B cell (primary cell): Measurements from ENCODE around the gene FAM168A. TPM values are rescaled to one million over a fixed set of nuclear protein-coding genes. Genes with fewer than 3 reads are reported as not detected.

Experiments used
- ATAC-seq: fragments of 200-7000 bp; cut with Tn5 transposase; one replicate; pipeline ENCODE4 v1.10.0; 2021; ENCODE audit warnings: low read depth, mild to moderate bottlenecking, moderate number of reproducible peaks, moderate library complexity
- CTCF ChIA-PET: fragments of 350-600 bp; sonication (Branson Sonifier 250); formaldehyde crosslinking; loops from one replicate; lab custom pipeline; 2021; ENCODE audit warnings: antibody characterized with exemption, inconsistent platforms; lab: Charles Lee
- POLR2A ChIA-PET: fragments of 350-600 bp; sonication (Branson Sonifier 250); formaldehyde crosslinking; loops from one replicate; lab custom pipeline; 2021; ENCODE audit warnings: antibody characterized with exemption; lab: Charles Lee
- DNase-seq: peaks from one replicate; pipeline ENCODE4 v3.0.0; 2013
- H2AFZ ChIP-seq: 2 replicates; pipeline ENCODE4 v1.6.1; 2012; ENCODE audit warnings: mild to moderate bottlenecking, low read depth, low read length; ENCODE audit not compliant: insufficient read depth, poor library complexity, severe bottlenecking
- H3K27ac ChIP-seq, 2 donors: 1 replicate in 1 of 2; 2 replicates in 1 of 2; pipeline ENCODE4 v1.5.1; 2012 to 2013; ENCODE audit warnings: low read length in 2 of 2, mild to moderate bottlenecking in 2 of 2, moderate library complexity in 1 of 2
- H3K27me3 ChIP-seq, 4 experiments: fragments of 200-600 bp in 1 of 4; sonication (generic) in 1 of 4; replicated peaks in 1 of 4; 1 replicate in 2 of 4; 2 replicates in 2 of 4; pipeline versions ENCODE4 v1.6.1 to v1.7.0; 2013 to 2016; ENCODE audit warnings: low read length in 3 of 4, mild to moderate bottlenecking in 2 of 4, mixed read lengths in 1 of 4, moderate library complexity in 1 of 4; ENCODE audit not compliant: insufficient read depth in 4 of 4, control insufficient read depth in 3 of 4; ENCODE audit errors: control extremely low read depth in 1 of 4
- H3K36me3 ChIP-seq, 2 experiments: replicated peaks in 1 of 2; 1 replicate in 1 of 2; 2 replicates in 1 of 2; pipeline versions ENCODE4 v1.6.1 to v1.7.1; 2013; ENCODE audit warnings: low read length in 1 of 2; ENCODE audit not compliant: insufficient read depth in 2 of 2, control insufficient read depth in 1 of 2; ENCODE audit errors: control extremely low read depth in 1 of 2, extremely low read depth in 1 of 2
- H3K4me1 ChIP-seq, 2 donors: fragments of 200-600 bp in 1 of 2; sonication (generic) in 1 of 2; 1 replicate in 1 of 2; 2 replicates in 1 of 2; pipeline versions ENCODE4 v1.5.1 to v1.6.1; 2013 to 2017; ENCODE audit warnings: low read length in 2 of 2; ENCODE audit not compliant: control insufficient read depth in 2 of 2, insufficient read depth in 2 of 2
- H3K4me2 ChIP-seq: replicated peaks from 2 replicates; pipeline ENCODE3; 2012; ENCODE audit warnings: mild to moderate bottlenecking, low read depth, low read length; ENCODE audit not compliant: poor library complexity, severe bottlenecking
- H3K4me3 ChIP-seq, 5 experiments: fragments of 200-600 bp in 1 of 5; sonication (generic) in 1 of 5; 1 replicate in 3 of 5; 2 replicates in 2 of 5; pipeline versions ENCODE4 v1.5.1 to v1.7.0; 2011 to 2016; ENCODE audit warnings: low read length in 4 of 5, mild to moderate bottlenecking in 4 of 5, low read depth in 2 of 5, control low read depth in 1 of 5, moderate library complexity in 1 of 5; ENCODE audit not compliant: insufficient read depth in 1 of 5; ENCODE audit errors: control extremely low read depth in 1 of 5, extremely low read depth in 1 of 5
- H3K79me2 ChIP-seq: fragments of 200-600 bp; sonication (generic); one replicate; pipeline ENCODE4 v1.6.0; 2016; ENCODE audit warnings: low read length; ENCODE audit not compliant: control insufficient read depth, insufficient read depth
- H3K9ac ChIP-seq: fragments of 200-600 bp; sonication (generic); 2 replicates; pipeline ENCODE4 v1.6.1; 2017; ENCODE audit warnings: mild to moderate bottlenecking, low read length, moderate library complexity
- H3K9me3 ChIP-seq, 3 donors: one replicate each; pipeline versions ENCODE4 v1.6.1 to v1.7.1; 2013; ENCODE audit warnings: low read length in 2 of 3; ENCODE audit not compliant: control insufficient read depth in 2 of 3, insufficient read depth in 1 of 3; ENCODE audit errors: control extremely low read depth in 1 of 3
- H4K20me1 ChIP-seq: 2 replicates; pipeline ENCODE4 v1.6.0; 2012; ENCODE audit warnings: mild to moderate bottlenecking, low read length; ENCODE audit not compliant: insufficient read depth, control insufficient read depth, poor library complexity, severe bottlenecking
- H3K27ac Mint-ChIP-seq: one replicate; pipeline ENCODE4 v1.8.0; 2021; ENCODE audit warnings: mixed read lengths
- H3K27me3 Mint-ChIP-seq: one replicate; pipeline ENCODE4 v1.8.0; 2021; ENCODE audit warnings: mixed read lengths
- H3K4me1 Mint-ChIP-seq: one replicate; pipeline ENCODE4 v1.8.0; 2021; ENCODE audit warnings: mixed read lengths
- H3K4me3 Mint-ChIP-seq: one replicate; pipeline ENCODE4 v1.8.0; 2021; ENCODE audit warnings: mixed read lengths
- H3K9me3 Mint-ChIP-seq: one replicate; pipeline ENCODE4 v1.8.0; 2022; ENCODE audit warnings: mixed read lengths; ENCODE audit not compliant: insufficient read depth
- EZH2 ChIP-seq: IDR thresholded peaks from 2 replicates; pipeline ENCODE4 v1.6.1; 2012; ENCODE audit warnings: borderline replicate concordance, low read depth, mild to moderate bottlenecking, moderate library complexity, low read length; ENCODE audit not compliant: insufficient read depth, poor library complexity, severe bottlenecking
- WGBS: methylation state at CpG from one replicate; pipeline ENCODE4 v1.1.5; 2013; ENCODE audit warnings: missing lambda C conversion rate; ENCODE audit not compliant: insufficient coverage; 5-methylcytosine and 5-hydroxymethylcytosine counted together
- intact Hi-C: fragments of 100-400 bp; cut with micrococcal nuclease; formaldehyde crosslinking; loops from one replicate; pipeline ENCODE4 v1.10.0; 2022
- polyA plus RNA-seq: library from polyadenylated mRNA; depleted of rRNA; stranded (reverse); fragments of >200 nt; gene quantifications from 2 replicates; pipeline ENCODE4 v1.2.3, GENCODE V29; 2012
- total RNA-seq, 2 donors: library from RNA; stranded (reverse); fragments of 120-200 nt in 1 of 2; gene quantifications; 1 replicate in 1 of 2; 2 replicates in 1 of 2; pipeline versions ENCODE4 v1.2.3 to v1.2.4, GENCODE V29; 2013 to 2022
- TF ChIP-seq, protein P1 (sequence below): fragments of 200-600 bp; IDR thresholded peaks from one replicate; pipeline ENCODE4 v1.8.0; 2022; ENCODE audit warnings: antibody characterized with exemption, mild to moderate bottlenecking

The FAM168A gene
- total and polyA plus RNA-seq, 2 donors (not counting 1 experiment from before 2014, with no cell fraction given) = 11.0 to 26.8 TPM

DNA sequence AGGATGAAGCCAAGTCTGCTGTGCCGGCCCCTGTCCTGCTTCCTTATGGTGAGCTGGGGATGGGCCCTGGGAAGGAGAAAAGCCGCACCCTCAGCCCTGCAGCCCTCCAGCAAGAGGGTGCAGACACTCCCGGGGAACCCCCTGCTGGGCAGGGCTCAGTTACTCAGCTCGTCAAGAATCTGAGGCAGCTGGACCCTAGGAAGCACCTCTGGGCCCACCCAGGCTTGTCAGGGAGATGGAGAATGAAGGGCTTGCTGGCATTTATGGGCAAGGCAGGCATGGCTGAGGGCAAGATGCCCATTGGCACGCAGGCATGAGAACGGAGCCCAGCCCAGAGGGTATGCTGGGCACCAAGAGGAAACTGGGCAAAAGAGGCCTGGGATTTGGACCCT lies 208.8 kb downstream of the FAM168A start:
- peaks cover 82% of the 10 kb centered on the region for H3K79me2 ChIP-seq
- ChIA-PET POLR2A (interaction anchor here (0.5 to 1.7 kb wide), 3 partner anchors 10 to 237 kb away, joined by 3 to 5 read pairs (median 5); no protein-coding TSS in a partner anchor), CTCF (interaction anchor here (1.3 to 13.9 kb wide), 4 partner anchors 21 to 81 kb away, joined by 3 to 352 read pairs (median 158); partner anchors contain the start of genes ARHGEF17 and RELT)
- Mint-ChIP-seq H3K9me3 (no peaks in the 10 kb centered on the region), H3K4me1 (peaks cover 76% of the 10 kb centered on the region), H3K27me3 (no peaks in the 10 kb centered on the region), H3K4me3 (peak overlapping the region; percentile 100), H3K27ac (peak overlapping the region; percentile 99)
- no peak for DNase-seq
- H3K9ac ChIP-seq = no peak overlapping the region
- peak overlapping the region; percentile 98 for H3K27ac ChIP-seq
- H3K27me3 ChIP-seq = no peaks in the 10 kb centered on the region
- H3K4me2 ChIP-seq = peak overlapping the region; percentile 89
- no peak overlapping the region for H3K4me3 ChIP-seq
- H2AFZ ChIP-seq = no peak overlapping the region
- H3K4me1 ChIP-seq = peaks cover 65 to 81% of the 10 kb centered on the region in 2 donors
- WGBS = 83% methylated on average over 6 of the region's 6 CpGs
- no peaks in the 10 kb centered on the region for H3K9me3 ChIP-seq
- peaks cover 0 to 49% of the 10 kb centered on the region in 2 experiments for H3K36me3 ChIP-seq
- no peak for ATAC-seq
- peaks cover 61% of the 10 kb centered on the region for H4K20me1 ChIP-seq
- intact Hi-C loops = loop anchor here (5.0 kb wide), 1 partner anchor 652 kb away; no protein-coding TSS in a partner anchor
- no peak for TF ChIP-seq EZH2
- TF ChIP-seq, protein P1, sequence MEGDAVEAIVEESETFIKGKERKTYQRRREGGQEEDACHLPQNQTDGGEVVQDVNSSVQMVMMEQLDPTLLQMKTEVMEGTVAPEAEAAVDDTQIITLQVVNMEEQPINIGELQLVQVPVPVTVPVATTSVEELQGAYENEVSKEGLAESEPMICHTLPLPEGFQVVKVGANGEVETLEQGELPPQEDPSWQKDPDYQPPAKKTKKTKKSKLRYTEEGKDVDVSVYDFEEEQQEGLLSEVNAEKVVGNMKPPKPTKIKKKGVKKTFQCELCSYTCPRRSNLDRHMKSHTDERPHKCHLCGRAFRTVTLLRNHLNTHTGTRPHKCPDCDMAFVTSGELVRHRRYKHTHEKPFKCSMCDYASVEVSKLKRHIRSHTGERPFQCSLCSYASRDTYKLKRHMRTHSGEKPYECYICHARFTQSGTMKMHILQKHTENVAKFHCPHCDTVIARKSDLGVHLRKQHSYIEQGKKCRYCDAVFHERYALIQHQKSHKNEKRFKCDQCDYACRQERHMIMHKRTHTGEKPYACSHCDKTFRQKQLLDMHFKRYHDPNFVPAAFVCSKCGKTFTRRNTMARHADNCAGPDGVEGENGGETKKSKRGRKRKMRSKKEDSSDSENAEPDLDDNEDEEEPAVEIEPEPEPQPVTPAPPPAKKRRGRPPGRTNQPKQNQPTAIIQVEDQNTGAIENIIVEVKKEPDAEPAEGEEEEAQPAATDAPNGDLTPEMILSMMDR = no peak
